OCI-LY1 (cell line): ENCODE data around the gene TP53.
"Not testable (repeated sequence)": the region's sequence is repeated elsewhere in the genome, so short reads cannot be mapped to it uniquely, and the experiment has no call there.

Experiments used
- H2AFZ ChIP-seq: fragments of 200-600 bp; sonication (generic), shearing (Covaris generic); 2 replicates; pipeline ENCODE4 v1.6.0; 2014; ENCODE audit warnings: antibody characterized with exemption, mild to moderate bottlenecking, low read length
- H3F3A ChIP-seq: fragments of 200-600 bp; sonication (generic), shearing (Covaris generic); 2 replicates; pipeline ENCODE4 v1.6.0; 2014; ENCODE audit warnings: mild to moderate bottlenecking, antibody characterized with exemption, low read length, moderate library complexity; ENCODE audit not compliant: insufficient read depth
- H3K27ac ChIP-seq: fragments of 200-600 bp; sonication (generic); 2 replicates; pipeline ENCODE4 v1.5.1; 2014; ENCODE audit warnings: low read length, mixed run types, mild to moderate bottlenecking, low read depth; ENCODE audit not compliant: poor library complexity, severe bottlenecking
- H3K27me3 ChIP-seq: fragments of 200-600 bp; sonication (generic); 2 replicates; pipeline ENCODE4 v1.6.0; 2014; ENCODE audit warnings: antibody characterized with exemption, mild to moderate bottlenecking, low read length, moderate library complexity; ENCODE audit not compliant: insufficient read depth
- H3K36me3 ChIP-seq: fragments of 200-600 bp; sonication (generic); 2 replicates; pipeline ENCODE4 v1.6.1; 2014; ENCODE audit warnings: mild to moderate bottlenecking, antibody characterized with exemption, low read length, moderate library complexity, mixed read lengths; ENCODE audit not compliant: insufficient read depth
- H3K4me1 ChIP-seq: fragments of 200-600 bp; sonication (generic); 2 replicates; pipeline ENCODE4 v1.5.1; 2014; ENCODE audit warnings: mild to moderate bottlenecking, low read length, moderate library complexity; ENCODE audit not compliant: insufficient read depth, severe bottlenecking
- H3K4me2 ChIP-seq: fragments of 200-600 bp; sonication (generic), shearing (Covaris generic); 2 replicates; pipeline ENCODE4 v1.6.1; 2014; ENCODE audit warnings: low read length
- H3K4me3 ChIP-seq: fragments of 200-600 bp; sonication (generic); 2 replicates; pipeline ENCODE4 v1.5.1; 2014; ENCODE audit warnings: low read length, low read depth, mild to moderate bottlenecking, mixed read lengths; ENCODE audit not compliant: poor library complexity, severe bottlenecking
- H3K79me2 ChIP-seq: fragments of 200-600 bp; shearing (Covaris generic); 2 replicates; pipeline ENCODE4 v1.6.1; 2016; ENCODE audit warnings: mixed run types, low read length, mixed read lengths; ENCODE audit not compliant: insufficient read depth
- H3K9ac ChIP-seq: fragments of 200-600 bp; sonication (generic), shearing (Covaris generic); 2 replicates; pipeline ENCODE4 v1.6.1; 2014; ENCODE audit warnings: mild to moderate bottlenecking, low read length, mixed read lengths
- H3K9me2 ChIP-seq: fragments of 200-600 bp; sonication (generic), shearing (Covaris generic); 2 replicates; pipeline ENCODE4 v1.6.1; 2014; ENCODE audit warnings: low read depth, mild to moderate bottlenecking, low read length, mixed read lengths
- H3K9me3 ChIP-seq: fragments of 200-600 bp; shearing (Covaris generic); 2 replicates; pipeline ENCODE4 v1.6.1; 2014; ENCODE audit warnings: low read length, mixed read lengths
- H4K20me1 ChIP-seq: fragments of 200-600 bp; sonication (generic), shearing (Covaris generic); 2 replicates; pipeline ENCODE4 v1.6.0; 2016; ENCODE audit warnings: mild to moderate bottlenecking, low read length; ENCODE audit not compliant: insufficient read depth
- EZH2 ChIP-seq: fragments of 200-600 bp; sonication (generic), shearing (Covaris generic); IDR thresholded peaks from 2 replicates; pipeline ENCODE4 v1.8.0; 2017; ENCODE audit warnings: borderline replicate concordance, mixed run types, mild to moderate bottlenecking, antibody characterized with exemption, low read length, moderate library complexity, mixed read lengths
- TF ChIP-seq, protein P1 (sequence below): fragments of 200-600 bp; sonication (generic), shearing (Covaris generic); IDR thresholded peaks from 2 replicates; pipeline ENCODE4 v1.5.1; 2017; ENCODE audit warnings: mild to moderate bottlenecking, antibody characterized with exemption, low read length, moderate library complexity, mixed read lengths

Gene TP53

DNA sequence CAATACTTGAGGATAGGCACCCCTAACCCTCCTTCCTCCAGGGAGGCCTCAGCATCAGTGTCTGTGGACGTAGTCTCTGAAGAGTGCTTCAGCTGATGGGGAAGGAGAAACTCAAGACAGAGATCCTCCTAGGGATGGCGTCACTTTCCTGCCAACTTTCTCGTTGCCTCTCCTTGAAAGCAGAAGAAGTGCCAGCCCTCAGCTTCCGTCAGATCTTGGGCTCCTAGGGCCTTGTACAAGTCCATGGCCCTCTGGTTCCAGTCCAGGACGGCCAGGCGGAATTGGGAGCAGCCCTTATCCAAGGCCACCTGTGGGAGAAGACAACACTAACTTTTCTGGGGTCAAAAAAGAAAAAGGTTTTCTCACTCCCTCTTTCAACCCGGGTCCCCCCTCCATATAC is 61.0 kb downstream of the TP53 start:
- no peaks in the 10 kb centered on the region for H3K27me3 ChIP-seq
- no peaks in the 10 kb centered on the region for H3K9me2 ChIP-seq
- H3K4me2 ChIP-seq, result no peak overlapping the region
- no peak overlapping the region for H3K4me3 ChIP-seq
- TF ChIP-seq, protein P1, sequence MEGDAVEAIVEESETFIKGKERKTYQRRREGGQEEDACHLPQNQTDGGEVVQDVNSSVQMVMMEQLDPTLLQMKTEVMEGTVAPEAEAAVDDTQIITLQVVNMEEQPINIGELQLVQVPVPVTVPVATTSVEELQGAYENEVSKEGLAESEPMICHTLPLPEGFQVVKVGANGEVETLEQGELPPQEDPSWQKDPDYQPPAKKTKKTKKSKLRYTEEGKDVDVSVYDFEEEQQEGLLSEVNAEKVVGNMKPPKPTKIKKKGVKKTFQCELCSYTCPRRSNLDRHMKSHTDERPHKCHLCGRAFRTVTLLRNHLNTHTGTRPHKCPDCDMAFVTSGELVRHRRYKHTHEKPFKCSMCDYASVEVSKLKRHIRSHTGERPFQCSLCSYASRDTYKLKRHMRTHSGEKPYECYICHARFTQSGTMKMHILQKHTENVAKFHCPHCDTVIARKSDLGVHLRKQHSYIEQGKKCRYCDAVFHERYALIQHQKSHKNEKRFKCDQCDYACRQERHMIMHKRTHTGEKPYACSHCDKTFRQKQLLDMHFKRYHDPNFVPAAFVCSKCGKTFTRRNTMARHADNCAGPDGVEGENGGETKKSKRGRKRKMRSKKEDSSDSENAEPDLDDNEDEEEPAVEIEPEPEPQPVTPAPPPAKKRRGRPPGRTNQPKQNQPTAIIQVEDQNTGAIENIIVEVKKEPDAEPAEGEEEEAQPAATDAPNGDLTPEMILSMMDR, result no peak
- no peak for TF ChIP-seq EZH2
- H3K4me1 ChIP-seq, result peaks cover 5% of the 10 kb centered on the region
- no peaks in the 10 kb centered on the region for H4K20me1 ChIP-seq
- no peak overlapping the region for H3K27ac ChIP-seq
- no peaks in the 10 kb centered on the region for H3K79me2 ChIP-seq
- H3F3A ChIP-seq, result no peaks in the 10 kb centered on the region
- no peaks in the 10 kb centered on the region for H3K9me3 ChIP-seq
- no peak overlapping the region for H3K9ac ChIP-seq
- no peak overlapping the region for H2AFZ ChIP-seq
- no peaks in the 10 kb centered on the region; the same call in 1 of the 2 replicates for H3K36me3 ChIP-seq

DNA sequence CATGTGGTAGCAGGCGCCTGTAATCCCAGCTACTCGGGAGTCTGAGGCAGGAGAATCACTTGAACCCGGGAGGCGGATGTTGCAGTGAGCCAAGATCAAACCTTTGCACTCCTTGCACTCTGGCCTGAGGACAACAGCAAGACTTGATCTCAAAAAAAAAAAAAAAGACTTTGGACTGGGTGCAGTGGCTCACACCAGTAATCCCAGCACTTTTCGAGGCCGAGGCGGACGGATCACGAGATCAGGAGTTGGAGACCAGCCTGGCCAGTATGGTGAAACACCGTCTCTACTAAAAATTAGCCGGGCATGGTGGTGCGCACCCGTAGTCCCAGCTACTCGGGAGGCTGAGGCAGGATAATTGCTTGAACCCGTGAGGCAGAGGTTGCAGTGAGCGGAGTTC is 61.5 kb downstream of the TP53 start:
- H3K4me1 ChIP-seq, H3F3A ChIP-seq, H3K79me2 ChIP-seq, H3K4me3 ChIP-seq, H4K20me1 ChIP-seq, H2AFZ ChIP-seq, H3K27me3 ChIP-seq, H3K9ac ChIP-seq, H3K27ac ChIP-seq, H3K9me3 ChIP-seq, H3K36me3 ChIP-seq, H3K9me2 ChIP-seq, H3K4me2 ChIP-seq: not testable (repeated sequence)

DNA sequence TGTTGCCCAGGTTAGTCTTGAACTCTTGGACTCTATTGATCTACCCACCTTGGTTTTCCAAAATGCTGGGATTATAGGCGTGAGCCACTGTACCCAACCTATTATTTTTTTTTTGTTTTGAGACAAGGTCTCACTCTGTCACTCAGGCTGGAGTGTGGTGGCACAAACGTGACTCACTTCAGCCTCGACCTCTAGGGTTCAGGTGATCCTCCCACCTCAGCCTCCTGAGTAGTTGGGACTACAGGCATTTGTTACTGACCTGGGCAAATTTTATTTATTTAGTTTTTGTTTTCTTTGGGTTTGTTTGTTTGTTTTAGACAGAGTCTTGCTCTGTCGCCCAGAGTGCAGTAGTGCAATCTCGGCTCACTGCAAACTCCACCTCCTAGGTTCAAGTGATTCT is 63.6 kb downstream of the TP53 start:
- no peaks in the 10 kb centered on the region for H3K79me2 ChIP-seq
- no peaks in the 10 kb centered on the region for H3K9me3 ChIP-seq
- H4K20me1 ChIP-seq, result no peaks in the 10 kb centered on the region
- no peaks in the 10 kb centered on the region for H3K9me2 ChIP-seq
- no peaks in the 10 kb centered on the region for H3F3A ChIP-seq
- no peak overlapping the region for H3K4me2 ChIP-seq
- H3K4me1 ChIP-seq, result peaks cover 5% of the 10 kb centered on the region
- no peak overlapping the region for H3K4me3 ChIP-seq
- H3K27ac ChIP-seq, result no peak overlapping the region
- no peaks in the 10 kb centered on the region; the same call in 1 of the 2 replicates for H3K36me3 ChIP-seq
- no peak overlapping the region for H3K9ac ChIP-seq
- TF ChIP-seq EZH2, result no peak
- TF ChIP-seq, protein P1, result no peak
- no peaks in the 10 kb centered on the region for H3K27me3 ChIP-seq
- no peak overlapping the region for H2AFZ ChIP-seq

DNA sequence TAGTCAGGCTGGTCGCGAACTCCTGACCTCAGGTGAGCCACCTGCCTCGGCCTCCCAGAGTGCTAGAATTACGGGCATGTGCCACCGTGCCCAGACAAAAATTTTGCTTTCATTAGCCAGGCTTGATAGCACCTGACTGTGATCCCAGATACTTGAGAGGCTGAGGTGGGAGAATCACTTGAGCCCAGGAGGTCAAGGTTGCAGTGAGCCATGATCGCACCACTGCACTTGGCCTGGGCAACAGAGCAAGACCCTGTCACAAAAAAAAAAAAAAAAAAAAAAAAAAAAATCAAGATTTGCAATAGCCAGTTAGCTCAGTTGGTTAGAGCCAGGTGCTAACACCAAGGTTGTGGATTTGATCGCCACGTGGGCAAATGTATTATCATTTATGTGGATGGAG is 66.5 kb downstream of the TP53 start:
- H3K9me3 ChIP-seq, result no peaks in the 10 kb centered on the region

More for the DNA sequence above, 66.5 kb downstream of the TP53 start:
- H3K4me1 ChIP-seq, result no peaks in the 10 kb centered on the region
- no peaks in the 10 kb centered on the region; the same call in 1 of the 2 replicates for H3K36me3 ChIP-seq
- no peaks in the 10 kb centered on the region for H3F3A ChIP-seq
- H2AFZ ChIP-seq, result no peak overlapping the region
- H4K20me1 ChIP-seq, result no peaks in the 10 kb centered on the region
- TF ChIP-seq EZH2, result no peak
- TF ChIP-seq, protein P1, result no peak
- no peaks in the 10 kb centered on the region for H3K9me2 ChIP-seq
- H3K9ac ChIP-seq, result no peak overlapping the region
- no peak overlapping the region for H3K27ac ChIP-seq
- no peaks in the 10 kb centered on the region for H3K27me3 ChIP-seq
- H3K79me2 ChIP-seq, result no peaks in the 10 kb centered on the region
- no peak overlapping the region for H3K4me2 ChIP-seq
- H3K4me3 ChIP-seq, result no peak overlapping the region
